ENCODE measurements around the gene C19orf81.

GRCh38 chr19:50644315-50644915 is 4.8 kb upstream of the C19orf81 start:
- TF ChIP-seq CTCF (IDR thresholded peaks at IDR 0.05) (no peak), POLR2AphosphoS5 (IDR thresholded peaks at IDR 0.05; ENCODE audit: insufficient read depth in 1 of 2, low read depth in 1 of 2) (no peak), POLR2A (IDR thresholded peaks at IDR 0.05) (no peak)

All from vagina (tissue), 2 donors.